CD4-positive, alpha-beta T cell treated with Interleukin-4 for 1 hour (primary cell): ENCODE data around the gene TCEAL9.
A peak's percentile ranks its signal among the peaks of the same experiment; 100 is the strongest.
"Not testable (repeated sequence)": the region's sequence is repeated elsewhere in the genome, so short reads cannot be mapped to it uniquely, and the experiment has no call there.

Experiments used
- DNase-seq, 2 donors: peaks; one replicate each; pipeline ENCODE4 v3.0.0-alpha.2; 2020 to 2022

Gene TCEAL9

DNA sequence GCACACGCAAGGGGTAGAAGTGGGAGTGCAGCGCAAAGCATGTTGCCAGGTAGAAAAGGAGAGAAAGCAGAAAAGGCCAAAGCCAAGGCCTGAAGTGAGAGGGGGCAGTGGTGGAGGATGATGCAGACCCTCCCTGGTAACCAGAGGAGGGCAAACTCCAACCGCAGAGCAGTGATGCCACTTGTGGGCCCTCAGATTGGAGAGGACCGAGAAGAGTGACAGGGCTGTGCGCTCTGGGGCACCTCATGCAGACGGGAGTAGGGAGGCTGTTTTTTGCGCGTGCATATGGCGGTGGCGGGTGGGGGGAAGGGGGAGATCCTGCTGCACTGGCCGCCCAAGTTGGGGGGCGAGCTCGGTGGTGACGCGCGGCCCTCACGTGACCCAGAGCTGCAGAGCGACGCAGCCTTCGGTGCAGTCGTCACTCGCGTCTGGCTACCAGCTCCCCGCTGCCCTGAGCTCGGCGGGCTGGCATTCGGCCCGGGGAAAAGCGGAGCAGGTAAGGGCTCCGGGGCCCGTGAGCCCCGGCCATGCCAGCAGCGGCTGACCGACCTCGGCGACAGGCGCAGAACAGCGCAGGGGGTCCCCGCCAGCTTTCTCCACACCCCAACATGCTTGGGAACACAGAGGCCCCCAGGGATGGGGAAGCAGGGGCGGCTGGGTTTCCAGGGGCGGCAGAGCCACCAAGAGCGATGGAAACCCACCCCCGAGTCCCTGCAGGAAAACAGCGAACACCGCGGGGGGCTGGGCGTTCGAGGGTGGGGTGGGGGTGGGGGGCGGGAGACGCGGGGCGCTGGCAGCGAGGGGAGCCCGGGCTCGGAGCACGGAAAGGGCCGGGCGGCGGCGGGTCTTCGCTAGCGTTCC, 20.0 kb downstream of the TCEAL9 start, which contains the start of gene BEX3:
BEX3 (plus strand) TSS at position 421 of the 861 bp plus-strand sequence. CDS start 984 bp downstream, outside the sequence.
- DNase-seq: peak; percentile 6 to 29

DNA sequence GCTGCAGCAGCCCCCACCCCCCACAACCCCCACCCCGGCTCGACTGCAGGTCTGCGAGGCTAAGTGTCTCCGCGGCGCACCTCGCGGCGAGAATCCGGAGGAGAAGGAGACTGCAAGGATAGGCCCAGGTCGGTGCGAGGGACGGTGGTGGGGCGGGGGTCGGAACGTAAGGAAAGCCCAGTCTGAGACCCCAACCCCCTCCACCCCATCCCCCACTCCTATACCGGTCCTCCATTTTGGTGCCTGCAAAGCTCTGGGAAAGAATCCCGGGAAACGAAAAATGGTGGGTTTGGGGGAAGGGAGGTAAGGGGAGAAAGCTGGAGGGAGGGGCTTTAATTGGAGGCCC, 20.6 kb downstream of the TCEAL9 start:
- DNase-seq: no peak

DNA sequence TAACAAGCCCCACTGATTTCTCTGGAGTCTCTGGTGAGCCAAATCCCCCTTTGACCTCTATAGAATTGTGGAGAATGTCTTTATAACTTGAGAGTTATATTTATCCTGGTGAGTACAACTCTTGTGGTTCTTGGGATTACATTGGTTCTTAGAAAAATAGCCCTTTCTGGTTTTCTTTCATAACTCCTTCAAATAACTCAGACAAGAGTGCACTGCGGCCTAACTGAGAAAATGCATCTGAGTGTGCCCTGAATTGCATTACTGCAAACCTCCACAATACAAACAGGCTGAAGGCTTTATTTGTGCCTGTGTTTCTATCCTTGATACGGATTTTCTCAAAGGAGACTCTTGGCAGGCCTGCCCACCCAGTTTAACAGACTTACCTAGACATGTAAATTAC, 22.7 kb downstream of the TCEAL9 start:
- DNase-seq: no peak

DNA sequence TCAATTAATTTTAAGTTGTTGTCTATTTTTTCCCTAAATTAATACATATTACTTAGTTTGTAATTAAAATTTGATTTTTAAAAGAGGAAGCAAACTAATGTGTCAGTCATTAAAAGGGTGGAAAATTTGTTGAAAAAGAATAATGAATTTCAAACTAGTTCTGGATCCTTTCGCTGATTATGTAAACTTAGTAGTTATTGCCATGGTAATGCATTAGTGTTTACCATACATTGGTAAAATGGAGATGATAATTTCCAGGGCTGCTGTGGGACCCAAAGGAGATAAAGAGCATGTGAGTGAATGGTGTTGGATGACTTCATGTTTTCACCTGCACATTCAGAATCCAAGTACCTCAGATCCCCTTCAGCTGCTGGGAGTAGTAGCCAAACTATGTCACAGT, 26.6 kb downstream of the TCEAL9 start:
- no peak for DNase-seq

GRCh38 chrX:103384672-103385071, 28.4 kb downstream of the TCEAL9 start:
- DNase-seq: no peak

GRCh38 chrX:103385283-103385830, 29.1 kb downstream of the TCEAL9 start:
- DNase-seq: not testable (repeated sequence)

- DNase-seq: no peak
Observed at GRCh38 chrX:103386332-103386731, 30.0 kb downstream of the TCEAL9 start.

GRCh38 chrX:103393487-103393886, 37.2 kb downstream of the TCEAL9 start:
- DNase-seq: no peak

DNA sequence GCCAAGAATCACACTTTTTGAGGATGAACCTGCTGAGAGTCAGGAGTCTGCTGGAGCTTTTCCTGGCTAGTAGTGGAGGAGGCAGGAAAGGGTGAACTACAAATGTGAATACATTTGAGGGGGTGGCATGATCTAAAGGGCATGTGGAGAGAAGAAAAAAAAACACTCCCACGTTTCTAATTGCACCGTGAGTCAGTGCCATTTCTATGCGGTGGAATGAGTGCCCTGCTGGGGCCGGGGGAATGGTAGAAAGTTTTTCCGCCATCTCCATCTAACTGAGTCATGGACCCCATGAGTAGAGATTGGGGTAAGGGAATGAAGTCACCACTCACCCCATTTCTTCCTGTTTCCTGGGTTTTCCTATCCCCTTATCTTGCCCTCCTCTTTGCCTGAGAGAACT, 39.9 kb downstream of the TCEAL9 start:
- DNase-seq: no peak

DNA sequence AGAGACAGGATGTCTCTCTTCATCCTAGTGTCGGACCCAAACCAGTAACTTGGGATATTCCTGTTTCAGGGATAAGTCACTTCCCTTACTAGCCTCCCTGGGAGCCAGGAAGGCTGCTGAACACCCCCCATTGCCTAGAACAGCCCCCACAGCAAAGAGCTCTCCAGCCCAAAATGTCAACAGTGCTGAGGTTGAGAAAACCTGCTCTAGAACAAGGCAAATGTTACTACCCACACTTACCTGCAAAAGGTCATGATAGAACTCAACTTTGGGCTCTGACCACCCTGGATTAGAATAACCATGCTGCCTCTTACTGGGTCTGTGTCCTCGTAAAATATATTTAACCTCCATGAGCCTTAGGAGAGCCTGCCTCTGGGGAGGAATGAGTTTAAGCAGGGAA, 40.4 kb downstream of the TCEAL9 start:
- no peak for DNase-seq

- no peak for DNase-seq
Observed at GRCh38 chrX:103397707-103398106, 41.4 kb downstream of the TCEAL9 start.

DNA sequence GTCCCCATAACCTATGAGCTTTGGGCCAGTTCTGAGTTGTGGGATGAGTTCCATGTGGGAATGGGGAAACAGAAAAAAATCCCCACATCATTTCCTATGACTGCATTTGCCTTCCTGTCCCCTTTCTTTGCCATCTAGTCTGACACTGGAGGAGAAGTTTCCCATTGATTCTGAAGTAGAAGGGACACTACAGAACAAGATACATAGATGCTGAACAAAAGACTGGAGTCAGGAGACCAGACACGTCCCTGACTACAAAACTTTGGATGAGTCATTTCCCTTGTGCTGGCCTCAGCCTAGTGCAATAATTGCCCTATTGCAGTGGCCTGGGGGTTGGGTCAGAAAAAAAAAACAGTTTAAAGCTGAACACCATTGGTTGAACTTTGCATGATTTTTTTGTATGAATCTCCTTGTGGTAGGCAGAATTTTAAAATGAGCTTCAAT, 42.1 kb downstream of the TCEAL9 start:
- no peak for DNase-seq

GRCh38 chrX:103399744-103400143, 43.4 kb downstream of the TCEAL9 start:
- no peak for DNase-seq

DNA sequence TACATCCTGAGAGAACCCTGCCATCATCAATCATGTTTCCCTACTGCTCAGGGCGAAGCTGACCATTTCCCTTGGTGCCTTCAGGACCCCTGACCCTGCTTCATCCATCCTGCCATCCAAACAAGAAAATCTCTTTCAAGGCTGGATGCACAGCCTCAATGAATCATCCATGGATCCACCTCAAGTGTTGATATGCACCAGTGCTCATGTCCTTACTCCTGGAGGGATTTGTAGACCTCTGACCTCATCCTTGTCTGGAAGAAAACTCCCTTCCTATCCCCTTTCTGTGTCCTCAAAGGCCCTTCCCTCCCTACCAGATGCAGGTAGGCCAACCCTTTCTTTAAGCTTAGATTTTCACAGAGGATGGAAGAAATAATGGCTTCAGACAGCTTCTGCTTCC, 44.6 kb downstream of the TCEAL9 start:
- DNase-seq: no peak

DNA sequence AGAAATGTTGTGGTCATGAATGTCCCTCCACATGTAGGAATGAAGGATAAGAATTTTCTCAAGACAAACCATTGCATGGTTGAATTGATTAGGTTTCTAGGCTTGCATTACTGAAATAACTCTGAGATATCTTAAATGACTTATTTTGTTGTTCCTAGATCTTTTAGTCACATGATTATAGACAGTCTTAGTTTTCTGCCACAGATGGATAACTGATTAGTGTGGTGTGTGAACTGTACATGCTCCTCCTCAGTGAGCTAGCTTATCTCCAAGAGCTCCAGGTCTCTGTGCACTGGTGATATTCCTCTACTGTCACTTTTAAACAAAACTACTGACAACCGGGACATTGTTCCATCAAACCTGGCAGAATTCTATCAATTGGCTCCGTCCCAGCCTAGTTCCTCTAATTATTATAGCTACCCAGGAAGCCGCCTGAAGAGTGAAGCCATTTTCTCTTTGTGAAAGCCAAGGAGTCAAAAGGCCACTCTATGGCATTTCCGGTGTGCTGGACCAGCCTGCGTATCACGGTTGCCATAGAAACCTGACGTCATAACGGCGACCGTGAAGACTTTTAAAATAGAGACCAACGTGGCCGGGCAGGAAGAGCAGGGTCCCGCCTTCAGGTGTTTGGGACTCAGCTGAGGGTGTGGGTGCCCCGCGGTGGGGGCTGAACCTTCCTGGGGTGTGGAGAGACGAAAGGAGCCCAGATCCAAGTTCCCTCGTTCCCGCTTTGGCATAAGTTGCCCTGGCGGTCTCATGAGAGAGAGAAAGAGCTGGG, 48.1 kb downstream of the TCEAL9 start:
- peak; percentile 15 to 62 for DNase-seq

GRCh38 chrX:103405009-103405333, 48.7 kb downstream of the TCEAL9 start:
- no peak for DNase-seq

- no peak for DNase-seq
Observed at GRCh38 chrX:103406256-103406655, 50.0 kb downstream of the TCEAL9 start.

- DNase-seq: no peak
Observed at GRCh38 chrX:103407776-103408175, 51.5 kb downstream of the TCEAL9 start.
